ENCODE results near the gene ANKRD13D. TPM values are rescaled to one million over a fixed set of nuclear protein-coding genes. Genes with fewer than 3 reads are reported as not detected.

ANKRD13D gene
- total RNA-seq, 2 donors from 2014 or later = 78.5 to 90.9 TPM

- Mint-ChIP-seq H3K9me3 (no peaks in the 10 kb centered on the region), H3K4me1 (ENCODE audit: low read depth) (peaks cover 63% of the 10 kb centered on the region), H3K4me3 (peak overlapping the region in 1 of 2 donors; percentile 97), H3K27me3 (ENCODE audit: low read depth) (no peaks in the 10 kb centered on the region), H3K36me3 (ENCODE audit: insufficient read depth in 2 of 2) (peaks cover 6 to 26% of the 10 kb centered on the region in 2 donors), H3K27ac (peak overlapping the region; percentile 83)
- peak in 1 of 2 donors; percentile 0 for DNase-seq
- ATAC-seq (replicated peaks in 1 of 2) = no peak
These were observed 9.3 kb upstream of the ANKRD13D start for GRCh38 chr11:67279589-67280340.

- no peak for DNase-seq
- Mint-ChIP-seq H3K27ac (peak overlapping the region; percentile 52), H3K27me3 (ENCODE audit: low read depth) (no peaks in the 10 kb centered on the region), H3K9me3 (no peaks in the 10 kb centered on the region), H3K36me3 (ENCODE audit: insufficient read depth in 2 of 2) (peaks cover 6 to 26% of the 10 kb centered on the region in 2 donors), H3K4me1 (ENCODE audit: low read depth) (peaks cover 63% of the 10 kb centered on the region), H3K4me3 (no peak overlapping the region)
- no peak for ATAC-seq (replicated peaks in 1 of 2)
These were observed 8.7 kb upstream of the ANKRD13D start for GRCh38 chr11:67280341-67280787.

GRCh38 chr11:67280788-67281551, 8.1 kb upstream of the ANKRD13D start:
- Mint-ChIP-seq H3K4me1 (ENCODE audit: low read depth) (peaks cover 62% of the 10 kb centered on the region), H3K27me3 (ENCODE audit: low read depth) (no peaks in the 10 kb centered on the region), H3K27ac (no peak overlapping the region), H3K9me3 (no peaks in the 10 kb centered on the region), H3K4me3 (no peak overlapping the region), H3K36me3 (ENCODE audit: insufficient read depth in 2 of 2) (peaks cover 6 to 22% of the 10 kb centered on the region in 2 donors)
- DNase-seq = no peak
- ATAC-seq (replicated peaks in 1 of 2) = no peak

- Mint-ChIP-seq H3K27me3 (ENCODE audit: low read depth) (no peaks in the 10 kb centered on the region), H3K4me1 (ENCODE audit: low read depth) (peaks cover 61% of the 10 kb centered on the region), H3K36me3 (ENCODE audit: insufficient read depth in 2 of 2) (peaks cover 6 to 24% of the 10 kb centered on the region in 2 donors), H3K9me3 (no peaks in the 10 kb centered on the region), H3K4me3 (no peak overlapping the region), H3K27ac (no peak overlapping the region)
- no peak for ATAC-seq (replicated peaks in 1 of 2)
- no peak for DNase-seq
These were observed 7.5 kb upstream of the ANKRD13D start for GRCh38 chr11:67281552-67282150.

- ATAC-seq (replicated peaks in 1 of 2) (no peak), DNase-seq (no peak)
- Mint-ChIP-seq H3K4me3 (no peak overlapping the region), H3K27ac (no peak overlapping the region), H3K27me3 (ENCODE audit: low read depth) (no peaks in the 10 kb centered on the region), H3K4me1 (ENCODE audit: low read depth) (peaks cover 61% of the 10 kb centered on the region), H3K36me3 (ENCODE audit: insufficient read depth in 2 of 2) (peaks cover 6 to 28% of the 10 kb centered on the region in 2 donors), H3K9me3 (no peaks in the 10 kb centered on the region)
These were observed 6.8 kb upstream of the ANKRD13D start for GRCh38 chr11:67282155-67282875.

- H3K4me3 Mint-ChIP-seq = no peak overlapping the region
- H3K27me3 Mint-ChIP-seq (ENCODE audit: low read depth) = no peaks in the 10 kb centered on the region
- no peak overlapping the region for H3K27ac Mint-ChIP-seq
- ATAC-seq (replicated peaks in 1 of 2) = no peak
- H3K9me3 Mint-ChIP-seq = no peaks in the 10 kb centered on the region
- DNase-seq = no peak
- H3K4me1 Mint-ChIP-seq (ENCODE audit: low read depth) = peaks cover 61% of the 10 kb centered on the region
- peaks cover 8 to 31% of the 10 kb centered on the region in 2 donors for H3K36me3 Mint-ChIP-seq (ENCODE audit: insufficient read depth in 2 of 2)
These were observed 6.2 kb upstream of the ANKRD13D start for GRCh38 chr11:67282876-67283371.

- Mint-ChIP-seq H3K36me3 (ENCODE audit: insufficient read depth in 2 of 2) (peaks cover 8 to 31% of the 10 kb centered on the region in 2 donors), H3K4me3 (no peak overlapping the region), H3K9me3 (no peaks in the 10 kb centered on the region), H3K27me3 (ENCODE audit: low read depth) (no peaks in the 10 kb centered on the region), H3K27ac (no peak overlapping the region), H3K4me1 (ENCODE audit: low read depth) (peaks cover 59% of the 10 kb centered on the region)
- ATAC-seq (replicated peaks in 1 of 2) (no peak), DNase-seq (peak in 1 of 2 donors; percentile 1)
These were observed 5.6 kb upstream of the ANKRD13D start for GRCh38 chr11:67283481-67283963.

GRCh38 chr11:67284811-67285540, 4.1 kb upstream of the ANKRD13D start:
- H3K27ac Mint-ChIP-seq = no peak overlapping the region
- H3K4me1 Mint-ChIP-seq (ENCODE audit: low read depth) = peaks cover 50% of the 10 kb centered on the region
- DNase-seq (peak in 1 of 2 donors; percentile 11), ATAC-seq (replicated peaks in 1 of 2) (no peak)
- no peaks in the 10 kb centered on the region for H3K9me3 Mint-ChIP-seq
- H3K4me3 Mint-ChIP-seq = no peak overlapping the region
- H3K27me3 Mint-ChIP-seq (ENCODE audit: low read depth) = no peaks in the 10 kb centered on the region
- peaks cover 8 to 22% of the 10 kb centered on the region in 2 donors for H3K36me3 Mint-ChIP-seq (ENCODE audit: insufficient read depth in 2 of 2)

- DNase-seq = no peak
- peaks cover 55% of the 10 kb centered on the region for H3K4me1 Mint-ChIP-seq (ENCODE audit: low read depth)
- peak overlapping the region; percentile 88 for H3K27ac Mint-ChIP-seq
These were observed 3.3 kb upstream of the ANKRD13D start for GRCh38 chr11:67285541-67286498.

GRCh38 chr11:67286621-67287333, 2.3 kb upstream of the ANKRD13D start:
- no peak for ATAC-seq (replicated peaks in 1 of 2)

More at GRCh38 chr11:67285541-67286498, 3.3 kb upstream of the ANKRD13D start:
- H3K4me3 Mint-ChIP-seq = peak overlapping the region; percentile 74 to 83
- H3K36me3 Mint-ChIP-seq (ENCODE audit: insufficient read depth in 2 of 2) = peaks cover 6 to 18% of the 10 kb centered on the region in 2 donors
- no peak for ATAC-seq (replicated peaks in 1 of 2)
- H3K9me3 Mint-ChIP-seq = no peaks in the 10 kb centered on the region
- no peaks in the 10 kb centered on the region for H3K27me3 Mint-ChIP-seq (ENCODE audit: low read depth)

More at GRCh38 chr11:67286621-67287333, 2.3 kb upstream of the ANKRD13D start:
- Mint-ChIP-seq H3K27ac (peak overlapping the region; percentile 88), H3K4me1 (ENCODE audit: low read depth) (peaks cover 63% of the 10 kb centered on the region), H3K4me3 (peak overlapping the region; percentile 74 to 83), H3K36me3 (ENCODE audit: insufficient read depth in 2 of 2) (peaks cover 6 to 19% of the 10 kb centered on the region in 2 donors), H3K27me3 (ENCODE audit: low read depth) (no peaks in the 10 kb centered on the region), H3K9me3 (no peaks in the 10 kb centered on the region)
- DNase-seq = peak in 1 of 2 donors; percentile 49
